Skin epidermis (tissue), 12 donors: ENCODE results near the gene SPATA21.
"Not testable (repeated sequence)": the region's sequence is repeated elsewhere in the genome, so short reads cannot be mapped to it uniquely, and the experiment has no call there.

Experiments used
- H3K27ac ChIP-seq, 21 experiments: fragments of 200-600 bp; sonication (generic) in 11 of 21; one replicate each; pipeline ENCODE4 v1.5.0; 2020; ENCODE audit warnings: mild to moderate bottlenecking in 3 of 21, inconsistent platforms in 2 of 21, moderate library complexity in 2 of 21
- H3K4me3 ChIP-seq, 7 experiments: fragments of 200-600 bp; sonication (generic) in 2 of 7; one replicate each; pipeline ENCODE4 v1.5.0; 2020; ENCODE audit warnings: inconsistent platforms in 2 of 7, mild to moderate bottlenecking in 2 of 7, moderate library complexity in 1 of 7

Gene SPATA21

GRCh38 chr1:16436946-16437474 lies at the start of gene SPATA21:
TSS of gene SPATA21 (minus strand) at chr1:16437424. CDS start at chr1:16431371, 6,053 bp downstream.
- no peak within 1 kb of the TSS for H3K4me3 ChIP-seq
- H3K27ac ChIP-seq: no peak within 1 kb of the TSS

GRCh38 chr1:16487011-16487410 lies 49.8 kb upstream of the SPATA21 start:
- H3K4me3 ChIP-seq, H3K27ac ChIP-seq: not testable (repeated sequence)

GRCh38 chr1:16486316-16486715 lies 49.1 kb upstream of the SPATA21 start:
- H3K27ac ChIP-seq, H3K4me3 ChIP-seq: not testable (repeated sequence)

GRCh38 chr1:16484931-16485330 lies 47.7 kb upstream of the SPATA21 start:
- no peak overlapping the region for H3K4me3 ChIP-seq
- no peak overlapping the region for H3K27ac ChIP-seq

GRCh38 chr1:16484501-16484835 lies 47.2 kb upstream of the SPATA21 start:
- no peak overlapping the region for H3K27ac ChIP-seq
- H3K4me3 ChIP-seq: no peak overlapping the region

GRCh38 chr1:16483639-16484500 lies 46.6 kb upstream of the SPATA21 start:
- not testable (repeated sequence) for H3K4me3 ChIP-seq, H3K27ac ChIP-seq

GRCh38 chr1:16483146-16483545 lies 45.9 kb upstream of the SPATA21 start:
- not testable (repeated sequence) for H3K4me3 ChIP-seq, H3K27ac ChIP-seq

GRCh38 chr1:16478091-16478490 lies 40.9 kb upstream of the SPATA21 start:
- Histone ChIP-seq H3K27ac (no peak overlapping the region), H3K4me3 (no peak overlapping the region)

GRCh38 chr1:16475771-16476770 lies 38.8 kb upstream of the SPATA21 start:
- not testable (repeated sequence) for H3K27ac ChIP-seq, H3K4me3 ChIP-seq

- not testable (repeated sequence) for H3K4me3 ChIP-seq
Observed at GRCh38 chr1:16474891-16475290, 37.7 kb upstream of the SPATA21 start.

GRCh38 chr1:16474166-16474800 lies 37.1 kb upstream of the SPATA21 start:
- Histone ChIP-seq H3K4me3 (no peak overlapping the region), H3K27ac (no peak overlapping the region)

More at GRCh38 chr1:16474891-16475290, 37.7 kb upstream of the SPATA21 start:
- H3K27ac ChIP-seq: not testable (repeated sequence)

GRCh38 chr1:16468558-16468957 lies 31.3 kb upstream of the SPATA21 start:
- Histone ChIP-seq H3K4me3 (no peak overlapping the region), H3K27ac (no peak overlapping the region)

GRCh38 chr1:16464917-16465625 lies 27.8 kb upstream of the SPATA21 start:
- H3K27ac ChIP-seq: no peak overlapping the region
- no peak overlapping the region for H3K4me3 ChIP-seq

- no peak overlapping the region for H3K27ac ChIP-seq
- no peak overlapping the region for H3K4me3 ChIP-seq
Observed at GRCh38 chr1:16462773-16463330, 25.6 kb upstream of the SPATA21 start.

- no peak overlapping the region for H3K27ac ChIP-seq
- no peak overlapping the region for H3K4me3 ChIP-seq
Observed at GRCh38 chr1:16461681-16462080, 24.5 kb upstream of the SPATA21 start.

- Histone ChIP-seq H3K27ac (no peak overlapping the region), H3K4me3 (no peak overlapping the region)
Observed at GRCh38 chr1:16459352-16459925, 22.2 kb upstream of the SPATA21 start.

- Histone ChIP-seq H3K4me3 (no peak overlapping the region), H3K27ac (peak overlapping the region in 1 of 21 experiments; percentile 49)
Observed at GRCh38 chr1:16458831-16459230, 21.6 kb upstream of the SPATA21 start.

GRCh38 chr1:16456151-16456550 lies 18.9 kb upstream of the SPATA21 start:
- not testable (repeated sequence) for H3K27ac ChIP-seq, H3K4me3 ChIP-seq

- not testable (repeated sequence) for H3K27ac ChIP-seq, H3K4me3 ChIP-seq
Observed at GRCh38 chr1:16454909-16455308, 17.7 kb upstream of the SPATA21 start.
